GM19025 (cell line): ENCODE measurements around the gene AOPEP.

Experiments
- ATAC-seq: cut with Tn5 transposase; IDR thresholded peaks from one replicate; pipeline ENCODE4 v1.9.1; 2021; ENCODE audit warnings: mild to moderate bottlenecking, low read depth, moderate library complexity; ENCODE audit not compliant: unreplicated experiment

AOPEP gene

DNA sequence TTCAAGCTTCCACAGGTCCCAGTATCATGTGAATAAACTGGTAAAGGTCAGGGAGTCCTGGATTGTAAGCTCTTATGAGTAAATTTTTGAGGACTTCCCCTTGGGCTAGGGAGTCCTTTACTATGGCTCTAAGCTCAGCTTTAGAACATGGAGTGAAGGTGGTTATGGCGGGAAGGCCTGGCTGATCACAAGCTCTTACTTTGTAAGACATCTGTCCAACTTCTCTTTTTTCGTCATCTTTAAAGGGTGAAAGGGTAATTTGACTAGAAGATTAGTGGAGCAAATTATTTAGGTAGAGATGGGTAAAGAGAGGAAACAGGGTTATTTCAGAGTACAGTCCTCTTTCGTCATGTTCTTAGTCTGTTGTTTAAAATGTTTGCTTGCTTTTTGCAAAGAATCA is 155.4 kb downstream of the AOPEP start:
- ATAC-seq: no peak

DNA sequence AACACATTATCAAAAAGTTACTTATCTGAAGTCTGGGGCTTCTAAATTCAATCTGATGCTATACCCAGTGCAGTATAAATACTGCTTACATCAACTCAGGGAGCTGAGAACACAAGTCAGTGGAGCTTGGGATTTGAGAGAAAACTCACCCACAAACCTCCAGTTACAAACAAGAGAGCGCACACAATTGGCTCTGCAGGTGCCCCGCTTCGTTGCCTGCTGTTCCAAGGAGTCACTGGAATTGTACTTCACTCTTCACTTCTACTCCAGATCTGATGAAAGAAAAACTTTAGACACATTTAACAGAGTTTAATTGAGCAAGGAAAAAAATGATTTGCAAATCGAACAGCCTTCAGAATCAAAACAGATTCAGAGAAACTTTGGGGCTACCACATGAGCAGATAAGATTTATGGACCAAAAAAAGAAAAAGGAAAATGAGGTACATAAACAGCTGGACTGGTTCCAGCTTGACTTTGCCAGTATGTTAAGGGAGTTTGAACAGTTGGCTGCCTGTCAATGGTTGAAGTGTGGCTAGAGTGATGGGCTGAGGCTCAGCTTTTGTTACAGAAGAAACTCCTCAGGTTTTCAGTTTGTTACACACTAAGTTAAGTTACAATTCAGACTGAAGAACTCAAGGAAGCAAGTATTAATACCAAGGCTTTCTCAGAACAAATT is 156.6 kb downstream of the AOPEP start:
- no peak for ATAC-seq

GRCh38 chr9:94885854-94886447 is 159.5 kb downstream of the AOPEP start:
- no peak for ATAC-seq

GRCh38 chr9:94887721-94888120 is 161.2 kb downstream of the AOPEP start:
- ATAC-seq: no peak

- ATAC-seq: no peak
Observed at GRCh38 chr9:94888775-94889174, 162.3 kb downstream of the AOPEP start.

DNA sequence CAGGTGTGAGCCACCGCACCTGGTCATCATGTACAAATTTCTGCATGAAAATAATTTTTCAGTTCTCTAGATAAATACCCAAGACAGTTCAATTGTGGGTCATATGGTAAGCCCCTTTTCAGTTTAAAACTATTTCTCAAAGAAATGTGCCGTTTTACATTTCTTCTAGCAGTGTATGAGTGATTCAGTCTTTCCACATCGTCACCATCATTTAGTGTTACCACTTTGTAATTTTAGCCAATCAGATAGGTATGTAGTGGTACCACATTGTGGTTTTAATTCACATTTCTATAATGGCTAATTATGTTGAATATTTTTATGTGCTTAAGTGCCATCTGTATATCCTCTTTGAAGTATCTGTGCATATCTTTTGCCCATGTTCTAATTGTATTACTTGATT is 163.1 kb downstream of the AOPEP start:
- ATAC-seq: no peak

- no peak for ATAC-seq
Observed at GRCh38 chr9:94891183-94891582, 164.7 kb downstream of the AOPEP start.

DNA sequence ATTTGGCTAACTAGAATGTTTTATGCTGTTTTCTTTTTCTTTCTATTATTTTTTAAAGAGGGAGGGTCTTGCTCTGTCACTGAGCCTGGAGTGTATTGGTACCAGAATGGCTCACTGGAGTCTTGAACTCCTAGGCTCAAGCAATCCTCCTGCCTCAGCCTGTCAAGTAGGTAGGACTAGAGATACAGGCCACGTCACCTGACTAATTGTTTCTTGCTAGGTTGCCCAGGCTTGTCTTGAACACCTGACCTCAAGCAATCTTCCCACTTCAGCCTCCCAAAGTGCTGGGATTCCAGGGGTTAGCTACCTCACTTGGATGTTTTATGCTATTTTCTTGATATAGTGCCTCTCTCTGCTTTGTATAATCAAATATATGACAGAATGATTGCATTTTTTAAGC is 166.2 kb downstream of the AOPEP start:
- ATAC-seq: no peak

- no peak for ATAC-seq
Observed at GRCh38 chr9:94894094-94894699, 167.7 kb downstream of the AOPEP start.

- ATAC-seq: no peak
Observed at GRCh38 chr9:94895668-94896067, 169.2 kb downstream of the AOPEP start.

- ATAC-seq: no peak
Observed at GRCh38 chr9:94896512-94896911, 170.0 kb downstream of the AOPEP start.

DNA sequence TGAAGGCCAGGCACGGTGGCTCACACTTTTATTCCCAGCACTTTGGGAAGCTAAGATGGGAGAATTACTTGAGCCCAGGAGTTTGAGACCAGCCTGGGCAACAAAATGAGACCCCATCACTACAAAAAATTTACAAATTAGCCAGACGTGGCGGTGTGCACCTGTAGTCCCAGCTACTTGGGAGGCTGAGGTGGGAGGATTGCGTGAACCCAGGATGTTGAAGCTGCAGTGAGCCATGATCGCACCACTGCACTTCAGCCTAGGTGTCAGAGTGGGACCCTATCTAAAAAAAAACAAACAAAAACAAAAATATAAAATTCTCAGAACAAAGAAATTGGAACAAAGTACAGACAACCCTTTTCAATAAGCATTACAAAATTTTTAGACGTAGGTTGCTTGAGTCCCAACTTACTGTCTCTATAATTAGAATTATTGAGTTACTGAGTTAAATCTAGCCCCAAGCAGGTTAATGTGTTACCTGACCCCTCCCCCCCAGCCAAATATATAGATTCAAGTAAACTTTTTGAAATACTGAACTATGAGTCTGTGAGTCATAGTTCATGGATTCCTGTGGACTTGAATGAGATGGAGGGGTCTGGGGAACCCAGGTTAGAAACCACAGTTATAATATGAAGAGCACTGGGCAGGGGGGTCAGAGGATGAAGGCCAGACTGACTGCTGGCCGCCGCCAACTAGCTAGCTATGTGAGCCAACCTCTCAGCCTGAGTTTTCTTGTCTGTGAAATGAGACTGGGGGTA is 173.1 kb downstream of the AOPEP start:
- ATAC-seq: no peak

DNA sequence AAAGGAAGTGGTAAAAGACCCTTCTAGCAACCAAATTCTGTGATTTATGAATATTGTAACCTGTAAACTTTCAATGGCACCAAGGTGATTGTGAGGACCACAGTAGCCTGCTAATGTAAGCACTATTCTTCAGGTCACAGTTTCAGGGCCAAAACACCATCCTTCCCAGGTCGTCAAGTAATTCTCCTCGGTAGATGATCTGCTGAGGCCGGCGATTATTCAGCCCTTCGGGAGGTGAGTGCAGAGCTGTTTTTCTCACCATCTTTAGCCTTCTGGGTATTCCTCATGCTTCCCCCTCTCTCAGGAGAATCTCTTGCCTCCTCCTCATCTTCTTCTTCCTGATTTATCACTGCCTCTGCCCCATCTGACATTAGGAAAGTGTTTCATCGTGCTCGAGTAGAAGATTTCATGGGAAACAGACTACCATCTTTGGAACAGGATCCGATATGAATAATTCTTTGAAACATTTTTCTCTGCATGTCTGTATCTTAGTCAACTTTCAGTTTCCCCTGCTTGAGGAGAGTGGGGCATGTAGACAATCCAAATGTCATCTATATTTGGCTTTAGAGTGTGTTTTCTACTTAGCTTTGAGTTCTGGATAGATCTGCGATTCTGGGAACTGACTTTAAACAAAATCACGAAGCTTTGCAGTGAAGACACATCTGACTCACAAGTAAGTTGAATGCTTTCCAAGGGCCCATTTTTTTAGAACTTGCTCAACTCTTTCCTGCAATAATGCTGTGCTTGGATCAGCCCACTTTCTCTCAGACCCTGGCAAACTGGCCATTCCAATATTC is 173.9 kb downstream of the AOPEP start:
- ATAC-seq: no peak

- no peak for ATAC-seq
Observed at GRCh38 chr9:94901019-94901363, 174.5 kb downstream of the AOPEP start.

- no peak for ATAC-seq
Observed at GRCh38 chr9:94903961-94904421, 177.5 kb downstream of the AOPEP start.

- ATAC-seq: no peak
Observed at GRCh38 chr9:94904806-94905205, 178.3 kb downstream of the AOPEP start.

DNA sequence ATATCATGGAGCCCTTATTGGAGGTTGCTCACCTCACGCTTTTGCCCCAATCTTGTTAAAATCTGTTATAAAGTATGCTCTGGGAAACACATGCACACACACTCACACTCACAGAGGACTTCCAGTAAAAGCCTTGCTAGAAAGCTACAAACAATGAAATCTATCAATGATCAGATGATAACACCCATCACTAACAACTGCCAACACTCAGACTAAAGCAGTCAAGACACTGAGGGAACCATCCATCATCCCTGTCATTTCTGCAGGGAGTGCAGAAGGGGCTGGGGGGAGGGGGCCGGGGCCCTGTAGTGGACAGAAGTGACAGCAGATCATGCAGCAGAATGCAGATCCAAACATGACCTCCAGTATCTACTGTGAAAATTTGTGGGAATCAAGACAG is 179.1 kb downstream of the AOPEP start:
- ATAC-seq: no peak

GRCh38 chr9:94906181-94906580 is 179.7 kb downstream of the AOPEP start:
- ATAC-seq: no peak

DNA sequence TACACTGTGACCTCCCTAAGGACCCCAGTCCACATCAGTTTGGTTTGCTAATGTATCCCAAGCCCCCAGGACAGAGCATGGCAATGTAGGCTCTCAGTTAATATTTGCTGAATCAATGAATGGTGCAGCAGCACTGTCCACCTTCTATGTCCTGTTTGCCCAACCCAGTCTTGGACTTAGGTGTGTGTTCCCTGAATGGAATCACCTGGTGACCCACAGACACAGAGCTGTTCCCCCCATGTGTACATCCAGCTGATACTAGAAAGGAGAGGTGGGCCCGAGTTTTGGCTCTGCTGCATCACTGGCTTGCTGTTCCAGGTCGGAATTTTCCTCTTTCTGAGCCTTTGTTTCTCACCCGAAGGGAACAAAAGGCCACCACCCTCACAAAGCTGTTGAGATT is 180.2 kb downstream of the AOPEP start:
- ATAC-seq: no peak

- no peak for ATAC-seq
Observed at GRCh38 chr9:94907264-94907936, 180.9 kb downstream of the AOPEP start.
